Measurements from ENCODE around the gene COL6A1.

Gene COL6A1

GRCh38 chr21:45979141-45979631 lies 2.4 kb upstream of the COL6A1 start:
- no peak for TF ChIP-seq CTCF (conservative IDR thresholded peaks at IDR 0.05; ENCODE audit: low read depth, low read length)
- H3K79me2 ChIP-seq (ENCODE audit: insufficient read depth, low read depth): no peaks in the 10 kb centered on the region
- no peak overlapping the region for H3K9ac ChIP-seq
- no peak overlapping the region for H2AFZ ChIP-seq (ENCODE audit: low read depth)
- no peak overlapping the region for H3K4me3 ChIP-seq (IDR thresholded peaks at IDR 0.05; ENCODE audit: insufficient read depth, low read depth, low read length)
- H4K20me1 ChIP-seq (ENCODE audit: insufficient read depth): no peaks in the 10 kb centered on the region
- H3K4me1 ChIP-seq (ENCODE audit: low read depth, poor library complexity, severe bottlenecking): no peaks in the 10 kb centered on the region
- H3K4me2 ChIP-seq: no peak overlapping the region
- no peak overlapping the region for H3K27ac ChIP-seq
- peaks cover 43% of the 10 kb centered on the region for H3K27me3 ChIP-seq (ENCODE audit: insufficient read depth, low read depth)
- H3K36me3 ChIP-seq (ENCODE audit: insufficient read depth): no peaks in the 10 kb centered on the region

- Histone ChIP-seq H3K27me3 (ENCODE audit: insufficient read depth, low read depth) (peaks cover 38% of the 10 kb centered on the region), H2AFZ (ENCODE audit: low read depth) (no peak overlapping the region), H4K20me1 (ENCODE audit: insufficient read depth) (no peaks in the 10 kb centered on the region)
Measured at GRCh38 chr21:45979651-45980050, 1.9 kb upstream of the COL6A1 start.

GRCh38 chr21:45980271-45980670 lies 1.3 kb upstream of the COL6A1 start:
- Histone ChIP-seq H3K27me3 (ENCODE audit: insufficient read depth, low read depth) (peaks cover 32% of the 10 kb centered on the region), H3K36me3 (ENCODE audit: insufficient read depth) (no peaks in the 10 kb centered on the region), H3K27ac (no peak overlapping the region), H3K4me2 (no peak overlapping the region), H3K4me3 (IDR thresholded peaks at IDR 0.05; ENCODE audit: insufficient read depth, low read depth, low read length) (no peak overlapping the region), H4K20me1 (ENCODE audit: insufficient read depth) (no peaks in the 10 kb centered on the region), H3K9ac (no peak overlapping the region), H3K79me2 (ENCODE audit: insufficient read depth, low read depth) (no peaks in the 10 kb centered on the region), H2AFZ (ENCODE audit: low read depth) (no peak overlapping the region), H3K4me1 (ENCODE audit: low read depth, poor library complexity, severe bottlenecking) (no peaks in the 10 kb centered on the region)
- no peak for TF ChIP-seq CTCF (conservative IDR thresholded peaks at IDR 0.05; ENCODE audit: low read depth, low read length)

More at GRCh38 chr21:45979651-45980050, 1.9 kb upstream of the COL6A1 start:
- no peak for TF ChIP-seq CTCF (conservative IDR thresholded peaks at IDR 0.05; ENCODE audit: low read depth, low read length)
- Histone ChIP-seq H3K4me1 (ENCODE audit: low read depth, poor library complexity, severe bottlenecking) (no peaks in the 10 kb centered on the region), H3K4me2 (no peak overlapping the region), H3K27ac (no peak overlapping the region), H3K9ac (no peak overlapping the region), H3K79me2 (ENCODE audit: insufficient read depth, low read depth) (no peaks in the 10 kb centered on the region), H3K4me3 (IDR thresholded peaks at IDR 0.05; ENCODE audit: insufficient read depth, low read depth, low read length) (no peak overlapping the region), H3K36me3 (ENCODE audit: insufficient read depth) (no peaks in the 10 kb centered on the region)

- Histone ChIP-seq H3K79me2 (ENCODE audit: insufficient read depth, low read depth) (no peaks in the 10 kb centered on the region), H3K36me3 (ENCODE audit: insufficient read depth) (no peaks in the 10 kb centered on the region), H3K4me2 (peak overlapping the region; percentile 64; the same call in 1 of the 2 replicates), H2AFZ (ENCODE audit: low read depth) (peak overlapping the region; percentile 47; the same call in 1 of the 2 replicates), H3K4me1 (ENCODE audit: low read depth, poor library complexity, severe bottlenecking) (no peaks in the 10 kb centered on the region), H3K27ac (no peak overlapping the region), H3K9ac (no peak overlapping the region), H4K20me1 (ENCODE audit: insufficient read depth) (no peaks in the 10 kb centered on the region), H3K4me3 (IDR thresholded peaks at IDR 0.05; ENCODE audit: insufficient read depth, low read depth, low read length) (no peak overlapping the region), H3K27me3 (ENCODE audit: insufficient read depth, low read depth) (peaks cover 28% of the 10 kb centered on the region)
- no peak for TF ChIP-seq CTCF (conservative IDR thresholded peaks at IDR 0.05; ENCODE audit: low read depth, low read length)
Measured at GRCh38 chr21:45980697-45981096, 873 bp upstream of the COL6A1 start.

All from KMS-11 (cell line).